SK-N-MC (cell line): ENCODE data around the gene SMG6.

Experiments used
- EZH2 ChIP-seq: fragments of 200-600 bp; sonication (generic); IDR thresholded peaks from one replicate; pipeline ENCODE4 v1.6.1; 2017; ENCODE audit warnings: antibody characterized with exemption
- POLR2AphosphoS5 ChIP-seq: IDR thresholded peaks from 2 replicates; pipeline ENCODE4 v1.6.1; 2012; ENCODE audit warnings: mild to moderate bottlenecking, low read depth, low read length, borderline replicate concordance

GRCh38 chr17:2048805-2049204 lies 254.8 kb downstream of the SMG6 start:
- TF ChIP-seq EZH2 (no peak), POLR2AphosphoS5 (no peak)
